OCI-LY7 (cell line): Measurements from ENCODE around the gene PFKFB3. TPM values are rescaled to one million over a fixed set of nuclear protein-coding genes. Genes with fewer than 3 reads are reported as not detected.

Experiments used
- BruUV-seq: library from RNA; stranded (reverse); fragments of 400-500 nt; replicated peaks from 2 replicates; lab custom pipeline; 2021; lab: Mats Ljungman, UMichigan
- CTCF ChIA-PET: fragments of 300-600 bp; sonication (Branson Sonifier 250); formaldehyde crosslinking; loops from one replicate; lab custom pipeline; 2022; ENCODE audit warnings: antibody characterized with exemption; ENCODE audit not compliant: unreplicated experiment; lab: Charles Lee
- POLR2A ChIA-PET: fragments of 300-600 bp; sonication (Branson Sonifier 250); formaldehyde crosslinking; loops from one replicate; lab custom pipeline; 2022; ENCODE audit warnings: antibody characterized with exemption; lab: Charles Lee
- DNase-seq: peaks from one replicate; pipeline ENCODE4 v3.0.0-alpha.2; 2015; ENCODE audit warnings: low spot score
- H2AFZ ChIP-seq: fragments of 200-600 bp; sonication (generic), shearing (Covaris generic); 2 replicates; pipeline ENCODE4 v1.6.1; 2014; ENCODE audit warnings: mild to moderate bottlenecking, antibody characterized with exemption, low read length, moderate library complexity
- H3K27ac ChIP-seq: fragments of 200-600 bp; sonication (generic); 2 replicates; pipeline ENCODE4 v1.5.1; 2014; ENCODE audit warnings: mixed run types, low read depth, mild to moderate bottlenecking, moderate library complexity, low read length, inconsistent platforms; ENCODE audit not compliant: poor library complexity, severe bottlenecking
- H3K36me3 ChIP-seq: fragments of 200-600 bp; sonication (generic); 2 replicates; pipeline ENCODE4 v1.6.1; 2014; ENCODE audit warnings: mild to moderate bottlenecking, antibody characterized with exemption, low read length, moderate library complexity, mixed read lengths; ENCODE audit not compliant: insufficient read depth
- H3K4me1 ChIP-seq: fragments of 200-600 bp; sonication (generic); 2 replicates; pipeline ENCODE4 v1.5.1; 2014; ENCODE audit warnings: mild to moderate bottlenecking, low read length; ENCODE audit not compliant: insufficient read depth, poor library complexity, severe bottlenecking
- H3K4me2 ChIP-seq: fragments of 200-600 bp; sonication (generic); 2 replicates; pipeline ENCODE4 v1.6.1; 2014; ENCODE audit warnings: mild to moderate bottlenecking, low read length
- H3K4me3 ChIP-seq: fragments of 200-600 bp; sonication (generic); 2 replicates; pipeline ENCODE4 v1.5.1; 2014; ENCODE audit warnings: mild to moderate bottlenecking, low read depth, low read length; ENCODE audit not compliant: poor library complexity, severe bottlenecking
- H3K79me2 ChIP-seq: fragments of 200-600 bp; sonication (generic); 2 replicates; pipeline ENCODE4 v1.6.1; 2016; ENCODE audit warnings: low read depth, mild to moderate bottlenecking, low read length, moderate library complexity, mixed read lengths; ENCODE audit not compliant: insufficient read depth
- H3K9me2 ChIP-seq: fragments of 200-600 bp; sonication (generic); 2 replicates; pipeline ENCODE4 v1.6.1; 2016; ENCODE audit warnings: mild to moderate bottlenecking, low read length, mixed read lengths; ENCODE audit not compliant: insufficient read depth
- H3K9me3 ChIP-seq: fragments of 200-600 bp; sonication (generic); 2 replicates; pipeline ENCODE4 v1.6.1; 2014; ENCODE audit warnings: mild to moderate bottlenecking, mixed run types, low read length, mixed read lengths
- H4K20me1 ChIP-seq: fragments of 200-600 bp; sonication (generic); 2 replicates; pipeline ENCODE4 v1.6.1; 2014; ENCODE audit warnings: mild to moderate bottlenecking, antibody characterized with exemption, low read length, moderate library complexity, mixed read lengths; ENCODE audit not compliant: insufficient read depth
- CTCF ChIP-seq: fragments of 200-600 bp; sonication (generic); conservative IDR thresholded peaks from 2 replicates; pipeline ENCODE4 v1.5.1; 2014; ENCODE audit warnings: mild to moderate bottlenecking, antibody characterized with exemption, low read length, moderate library complexity, mixed read lengths
- EZH2phosphoT487 ChIP-seq: fragments of 200-600 bp; sonication (generic); IDR thresholded peaks from 2 replicates; pipeline ENCODE4 v1.6.1; 2018; ENCODE audit warnings: low read depth, borderline replicate concordance, mild to moderate bottlenecking, mixed run types, antibody characterized with exemption, low read length, moderate library complexity, mixed read lengths
- intact Hi-C: fragments of 100-400 bp; cut with micrococcal nuclease; formaldehyde crosslinking; loops from one replicate; pipeline ENCODE4 v1.10.0; 2022; ENCODE audit not compliant: unreplicated experiment
- total RNA-seq, 2 experiments: library from RNA; depleted of rRNA in 1 of 2; stranded (reverse); fragments of >200 nt in 1 of 2; shearing (Covaris generic) in 1 of 2; gene quantifications; 2 replicates each; pipeline ENCODE4 v1.2.3, GENCODE V29; 2014 to 2022

Gene PFKFB3
- total RNA-seq, 2 experiments from 2014 or later = 33.7 to 50.7 TPM

DNA sequence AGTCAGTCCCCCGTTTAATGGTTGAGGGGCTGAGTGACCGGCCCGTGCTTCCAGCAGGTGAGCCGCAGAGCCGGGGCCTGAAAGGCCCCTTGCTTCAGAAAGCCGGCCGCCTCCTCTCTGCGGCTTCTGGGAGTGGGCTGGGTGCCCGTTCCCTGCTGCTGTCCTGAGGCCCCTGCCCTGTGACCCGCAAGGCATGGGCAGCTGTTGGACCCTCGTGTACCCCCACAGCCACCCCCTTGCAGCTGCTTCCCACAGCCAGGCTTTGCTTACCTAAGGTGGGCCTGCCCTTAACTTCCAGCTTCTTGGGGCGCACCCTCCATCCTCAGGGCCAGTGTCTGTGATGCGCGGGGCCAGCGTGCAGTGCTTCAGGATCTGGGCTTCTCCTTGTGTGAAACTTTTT lies 26.6 kb downstream of the PFKFB3 start:
- intact Hi-C loops = no loop called here
- CTCF ChIA-PET = no interaction called here

DNA sequence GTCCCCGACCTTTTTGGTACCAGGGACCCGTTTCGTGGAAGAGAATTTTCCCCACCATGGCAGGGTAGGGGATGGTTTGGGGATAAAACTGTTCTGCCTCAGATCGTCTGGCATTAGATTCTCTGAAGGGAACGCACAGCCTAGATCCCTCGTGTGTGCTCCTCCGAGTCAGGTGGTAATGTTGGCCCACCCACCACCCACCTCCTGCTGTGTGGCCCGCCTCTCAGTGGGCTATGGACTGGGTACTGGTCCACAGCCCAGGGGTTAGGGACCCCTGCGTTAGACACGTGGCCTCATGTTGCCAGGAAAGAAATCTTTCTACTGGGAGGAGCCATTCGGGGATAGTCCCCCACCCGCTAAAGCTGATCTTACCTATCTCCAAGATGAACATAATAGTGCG lies 27.0 kb downstream of the PFKFB3 start:
- no peak for DNase-seq
- Histone ChIP-seq H3K4me3 (no peak overlapping the region), H3K4me2 (no peak overlapping the region), H3K36me3 (peaks cover 97% of the 10 kb centered on the region), H4K20me1 (no peaks in the 10 kb centered on the region), H3K9me3 (no peaks in the 10 kb centered on the region), H3K9me2 (no peaks in the 10 kb centered on the region), H3K27ac (no peak overlapping the region), H3K79me2 (no peaks in the 10 kb centered on the region), H3K4me1 (no peaks in the 10 kb centered on the region), H2AFZ (no peak overlapping the region)
- intact Hi-C loops = no loop called here
- no TSS peak for BruUV-seq
- CTCF ChIA-PET = no interaction called here
- POLR2A ChIA-PET = no interaction called here
- TF ChIP-seq CTCF (no peak), EZH2phosphoT487 (no peak)

More for the DNA sequence above, 26.6 kb downstream of the PFKFB3 start:
- BruUV-seq = no TSS peak
- Histone ChIP-seq H3K79me2 (no peaks in the 10 kb centered on the region), H3K36me3 (peaks cover 97% of the 10 kb centered on the region), H2AFZ (no peak overlapping the region), H3K9me2 (no peaks in the 10 kb centered on the region), H3K4me1 (no peaks in the 10 kb centered on the region), H3K4me2 (no peak overlapping the region), H3K27ac (no peak overlapping the region), H3K9me3 (no peaks in the 10 kb centered on the region), H4K20me1 (no peaks in the 10 kb centered on the region), H3K4me3 (no peak overlapping the region)
- no peak for DNase-seq
- TF ChIP-seq CTCF (no peak), EZH2phosphoT487 (no peak)
- POLR2A ChIA-PET = no interaction called here

GRCh38 chr10:6230315-6230714 lies 27.6 kb downstream of the PFKFB3 start:
- no peak overlapping the region for H3K27ac ChIP-seq
- no peaks in the 10 kb centered on the region for H3K79me2 ChIP-seq
- H3K4me1 ChIP-seq = no peaks in the 10 kb centered on the region
- H3K4me3 ChIP-seq = no peak overlapping the region
- H2AFZ ChIP-seq = no peak overlapping the region
- CTCF ChIA-PET = no interaction called here
- POLR2A ChIA-PET = no interaction called here
- no TSS peak for BruUV-seq
- TF ChIP-seq CTCF = no peak
- no peak for TF ChIP-seq EZH2phosphoT487
- H3K36me3 ChIP-seq = peaks cover 97% of the 10 kb centered on the region
- DNase-seq = no peak
- intact Hi-C loops = no loop called here
- no peaks in the 10 kb centered on the region for H3K9me2 ChIP-seq
- H3K9me3 ChIP-seq = no peaks in the 10 kb centered on the region
- no peak overlapping the region for H3K4me2 ChIP-seq
- no peaks in the 10 kb centered on the region for H4K20me1 ChIP-seq
